ENCODE results near the gene ADAMTS15.

GRCh38 chr11:130523609-130524008 lies 75.2 kb downstream of the ADAMTS15 start:
- no peak for TF ChIP-seq POLR2A (IDR thresholded peaks at IDR 0.05)
- TF ChIP-seq, protein P1, sequence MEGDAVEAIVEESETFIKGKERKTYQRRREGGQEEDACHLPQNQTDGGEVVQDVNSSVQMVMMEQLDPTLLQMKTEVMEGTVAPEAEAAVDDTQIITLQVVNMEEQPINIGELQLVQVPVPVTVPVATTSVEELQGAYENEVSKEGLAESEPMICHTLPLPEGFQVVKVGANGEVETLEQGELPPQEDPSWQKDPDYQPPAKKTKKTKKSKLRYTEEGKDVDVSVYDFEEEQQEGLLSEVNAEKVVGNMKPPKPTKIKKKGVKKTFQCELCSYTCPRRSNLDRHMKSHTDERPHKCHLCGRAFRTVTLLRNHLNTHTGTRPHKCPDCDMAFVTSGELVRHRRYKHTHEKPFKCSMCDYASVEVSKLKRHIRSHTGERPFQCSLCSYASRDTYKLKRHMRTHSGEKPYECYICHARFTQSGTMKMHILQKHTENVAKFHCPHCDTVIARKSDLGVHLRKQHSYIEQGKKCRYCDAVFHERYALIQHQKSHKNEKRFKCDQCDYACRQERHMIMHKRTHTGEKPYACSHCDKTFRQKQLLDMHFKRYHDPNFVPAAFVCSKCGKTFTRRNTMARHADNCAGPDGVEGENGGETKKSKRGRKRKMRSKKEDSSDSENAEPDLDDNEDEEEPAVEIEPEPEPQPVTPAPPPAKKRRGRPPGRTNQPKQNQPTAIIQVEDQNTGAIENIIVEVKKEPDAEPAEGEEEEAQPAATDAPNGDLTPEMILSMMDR (IDR thresholded peaks at IDR 0.05) = no peak
